HEK293 (cell line): ENCODE results near the gene PLEKHG1.

ENCODE experiments used
- CTCF ChIP-seq: fragments of 450-650 bp; formaldehyde crosslinking; IDR thresholded peaks from 2 replicates; pipeline ENCODE4 v1.5.1; 2016; ENCODE audit warnings: missing biosample characterization, missing genetic modification characterization
- ZNF792 ChIP-seq: fragments of 450-650 bp; formaldehyde crosslinking; IDR thresholded peaks from 2 replicates; pipeline ENCODE4 v1.5.1; 2016; ENCODE audit warnings: missing biosample characterization, missing genetic modification characterization

GRCh38 chr6:150560884-150561219 lies 38.8 kb upstream of the PLEKHG1 start:
- no peak for TF ChIP-seq ZNF792 (tag by site-specific recombination)
- no peak for TF ChIP-seq CTCF
